Measurements from ENCODE around the gene IGLL1.
"Not testable (repeated sequence)": the region's sequence is repeated elsewhere in the genome, so short reads cannot be mapped to it uniquely, and the experiment has no call there.

IGLL1 gene

DNA sequence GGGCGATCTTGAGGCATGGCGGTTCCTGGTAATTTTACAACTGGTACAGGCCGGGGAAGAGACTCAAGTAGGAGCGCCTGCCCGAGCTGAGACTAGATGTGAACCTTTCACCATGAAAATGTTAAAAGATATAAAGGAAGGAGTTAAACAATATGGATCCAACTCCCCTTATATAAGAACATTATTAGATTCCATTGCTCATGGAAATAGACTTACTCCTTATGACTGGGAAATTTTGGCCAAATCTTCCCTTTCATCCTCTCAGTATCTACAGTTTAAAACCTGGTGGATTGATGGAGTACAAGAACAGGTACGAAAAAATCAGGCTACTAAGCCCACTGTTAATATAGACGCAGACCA is 40.3 kb downstream of the IGLL1 start:
- not testable (repeated sequence) for DNase-seq (ENCODE audit: low read depth)

DNA sequence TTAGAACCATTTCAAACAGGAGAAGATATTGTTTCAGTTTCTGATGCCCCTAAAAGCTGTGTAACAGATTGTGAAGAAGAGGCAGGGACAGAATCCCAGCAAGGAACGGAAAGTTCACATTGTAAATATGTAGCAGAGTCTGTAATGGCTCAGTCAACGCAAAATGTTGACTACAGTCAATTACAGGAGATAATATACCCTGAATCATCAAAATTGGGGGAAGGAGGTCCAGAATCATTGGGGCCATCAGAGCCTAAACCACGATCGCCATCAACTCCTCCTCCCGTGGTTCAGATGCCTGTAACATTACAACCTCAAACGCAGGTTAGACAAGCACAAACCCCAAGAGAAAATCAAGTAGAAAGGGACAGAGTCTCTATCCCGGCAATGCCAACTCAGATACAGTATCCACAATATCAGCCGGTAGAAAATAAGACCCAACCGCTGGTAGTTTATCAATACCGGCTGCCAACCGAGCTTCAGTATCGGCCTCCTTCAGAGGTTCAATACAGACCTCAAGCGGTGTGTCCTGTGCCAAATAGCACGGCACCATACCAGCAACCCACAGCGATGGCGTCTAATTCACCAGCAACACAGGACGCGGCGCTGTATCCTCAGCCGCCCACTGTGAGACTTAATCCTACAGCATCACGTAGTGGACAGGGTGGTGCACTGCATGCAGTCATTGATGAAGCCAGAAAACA is 40.8 kb downstream of the IGLL1 start:
- DNase-seq (ENCODE audit: low read depth): peak; percentile 81

DNA sequence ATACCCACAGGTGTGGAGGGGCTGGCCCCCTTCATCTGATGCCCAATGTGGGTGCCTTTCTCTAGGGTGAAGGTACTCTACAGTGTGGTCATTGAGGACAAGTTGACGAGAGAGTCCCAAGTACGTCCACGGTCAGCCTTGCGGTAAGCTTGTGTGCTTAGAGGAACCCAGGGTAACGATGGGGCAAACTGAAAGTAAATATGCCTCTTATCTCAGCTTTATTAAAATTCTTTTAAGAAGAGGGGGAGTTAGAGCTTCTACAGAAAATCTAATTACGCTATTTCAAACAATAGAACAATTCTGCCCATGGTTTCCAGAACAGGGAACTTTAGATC is 41.4 kb downstream of the IGLL1 start:
- DNase-seq (ENCODE audit: low read depth): not testable (repeated sequence)

- not testable (repeated sequence) for DNase-seq (ENCODE audit: low read depth)
These were observed 42.0 kb downstream of the IGLL1 start for GRCh38 chr22:23537830-23538695.

DNA sequence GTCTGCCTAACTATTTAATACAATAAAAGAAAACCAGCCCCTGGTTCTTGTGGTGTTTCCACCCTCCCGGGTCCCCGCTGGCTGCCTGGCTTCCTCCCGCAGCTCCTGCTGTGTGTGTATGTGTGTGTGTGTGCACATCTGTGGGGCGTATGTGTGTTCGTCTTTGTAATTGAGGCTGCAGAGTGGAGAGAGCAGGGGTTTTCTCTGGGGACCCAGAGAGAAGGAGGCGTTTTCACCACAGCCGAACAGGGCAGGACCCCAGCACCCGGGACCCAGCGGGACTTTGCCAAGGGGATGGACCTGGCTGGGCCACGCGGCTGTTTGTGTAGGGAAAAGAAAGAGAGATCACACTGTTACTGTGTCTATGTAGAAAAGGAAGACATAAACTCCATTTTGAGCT is 42.7 kb downstream of the IGLL1 start:
- no peak for DNase-seq (ENCODE audit: low read depth)

DNA sequence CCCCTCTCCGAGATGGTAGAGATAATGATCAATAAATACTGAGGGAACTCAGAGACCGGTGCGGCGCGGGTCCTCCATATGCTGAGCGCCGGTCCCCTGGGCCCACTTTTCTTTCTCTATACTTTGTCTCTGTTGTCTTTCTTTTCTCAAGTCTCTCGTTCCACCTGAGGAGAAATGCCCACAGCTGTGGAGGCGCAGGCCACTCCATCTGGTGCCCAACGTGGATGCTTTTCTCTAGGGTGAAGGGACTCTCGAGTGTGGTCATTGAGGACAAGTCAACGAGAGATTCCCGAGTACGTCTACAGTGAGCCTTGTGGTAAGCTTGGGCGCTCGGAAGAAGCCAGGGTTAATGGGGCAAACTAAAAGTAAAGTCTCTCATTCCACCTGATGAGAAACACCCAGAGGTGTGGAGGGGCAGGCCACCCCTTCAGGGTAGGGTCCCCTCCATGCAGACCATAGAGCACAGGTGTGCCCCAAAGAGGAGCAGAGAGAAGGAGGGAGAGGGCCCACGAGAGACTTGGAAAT is 43.2 kb downstream of the IGLL1 start:
- DNase-seq (ENCODE audit: low read depth): no peak

GRCh38 chr22:23535790-23536661 is 44.1 kb downstream of the IGLL1 start:
- not testable (repeated sequence) for DNase-seq (ENCODE audit: low read depth)

GRCh38 chr22:23534851-23535717 is 45.0 kb downstream of the IGLL1 start:
- no peak for DNase-seq (ENCODE audit: low read depth)

DNA sequence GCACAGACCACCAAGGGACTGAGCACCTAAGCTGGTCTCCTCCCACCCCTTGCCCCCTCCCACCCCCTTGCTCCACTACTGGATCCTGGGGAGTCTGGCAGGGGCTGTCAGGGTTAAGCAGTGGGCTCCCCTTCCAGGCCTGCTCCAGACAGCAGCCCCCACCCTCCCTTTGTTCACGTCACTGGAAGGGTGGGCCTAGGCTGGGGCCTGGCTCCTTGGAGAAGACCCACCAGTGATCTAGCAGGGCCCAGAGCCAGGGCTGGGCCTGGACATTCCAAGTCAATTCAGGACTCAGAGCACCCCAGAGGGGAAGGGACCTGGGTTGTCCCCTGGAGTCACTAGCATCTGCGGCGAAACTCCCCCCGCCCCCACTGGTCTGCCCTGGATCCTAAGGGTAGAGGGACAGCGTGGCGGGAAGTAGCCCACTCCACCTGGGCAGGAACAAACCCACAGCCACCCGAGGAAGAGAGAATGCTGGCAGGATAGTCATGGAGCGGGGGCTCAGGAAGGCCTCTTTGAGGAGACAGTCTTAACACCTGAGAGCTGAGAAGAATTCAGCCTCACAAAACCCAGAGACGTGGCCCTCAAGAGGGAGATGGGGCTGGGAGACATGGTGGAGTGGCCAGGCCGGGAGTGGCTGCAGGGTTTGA is 45.8 kb downstream of the IGLL1 start:
- DNase-seq (ENCODE audit: low read depth): no peak

GRCh38 chr22:23533771-23534191 is 46.3 kb downstream of the IGLL1 start:
- DNase-seq (ENCODE audit: low read depth): no peak

DNA sequence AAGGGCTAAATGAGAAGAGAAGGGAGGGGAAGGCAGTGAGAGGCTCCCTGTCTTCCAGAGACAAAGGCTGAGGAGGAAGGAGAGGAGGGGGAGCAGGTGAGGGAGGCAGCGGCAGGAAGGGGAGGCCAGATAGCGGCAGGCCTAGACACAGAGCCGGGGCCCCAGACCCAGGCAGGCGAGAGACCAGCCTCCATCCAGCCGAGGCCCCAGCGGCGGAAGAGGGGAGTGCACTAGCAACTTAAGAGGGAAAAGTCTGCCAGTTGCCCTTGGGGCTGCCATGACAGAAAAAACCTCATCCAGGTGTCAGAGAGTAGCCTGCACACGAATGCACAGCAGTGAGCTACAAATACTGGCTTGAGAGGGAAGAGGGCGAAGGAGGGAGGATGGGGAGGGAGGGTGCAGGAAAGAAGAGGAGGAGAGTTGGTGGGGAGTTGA is 46.7 kb downstream of the IGLL1 start:
- DNase-seq (ENCODE audit: low read depth): peak; percentile 17

DNA sequence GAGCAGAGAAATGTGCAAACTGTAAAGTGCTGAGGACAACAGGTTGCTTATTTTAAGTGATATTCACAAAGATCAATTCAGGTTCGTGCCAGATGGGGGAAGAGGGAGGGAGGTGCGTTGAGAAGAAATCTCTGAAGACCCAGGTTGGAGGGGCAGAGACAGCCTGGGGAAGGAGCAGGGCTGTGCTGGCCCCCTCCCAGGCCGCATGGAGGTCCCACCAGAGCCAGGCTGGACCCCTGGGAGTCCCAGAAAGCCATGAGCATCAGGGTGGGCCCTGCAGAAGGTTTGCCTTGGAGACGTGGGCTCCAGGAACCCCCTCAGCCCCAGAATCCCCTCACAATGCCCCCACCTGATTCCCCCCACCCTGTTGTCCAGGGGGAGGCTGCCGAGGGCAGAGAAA is 47.4 kb downstream of the IGLL1 start:
- no peak for DNase-seq (ENCODE audit: low read depth)

- no peak for DNase-seq (ENCODE audit: low read depth)
These were observed 48.0 kb downstream of the IGLL1 start for GRCh38 chr22:23531966-23532705.

DNA sequence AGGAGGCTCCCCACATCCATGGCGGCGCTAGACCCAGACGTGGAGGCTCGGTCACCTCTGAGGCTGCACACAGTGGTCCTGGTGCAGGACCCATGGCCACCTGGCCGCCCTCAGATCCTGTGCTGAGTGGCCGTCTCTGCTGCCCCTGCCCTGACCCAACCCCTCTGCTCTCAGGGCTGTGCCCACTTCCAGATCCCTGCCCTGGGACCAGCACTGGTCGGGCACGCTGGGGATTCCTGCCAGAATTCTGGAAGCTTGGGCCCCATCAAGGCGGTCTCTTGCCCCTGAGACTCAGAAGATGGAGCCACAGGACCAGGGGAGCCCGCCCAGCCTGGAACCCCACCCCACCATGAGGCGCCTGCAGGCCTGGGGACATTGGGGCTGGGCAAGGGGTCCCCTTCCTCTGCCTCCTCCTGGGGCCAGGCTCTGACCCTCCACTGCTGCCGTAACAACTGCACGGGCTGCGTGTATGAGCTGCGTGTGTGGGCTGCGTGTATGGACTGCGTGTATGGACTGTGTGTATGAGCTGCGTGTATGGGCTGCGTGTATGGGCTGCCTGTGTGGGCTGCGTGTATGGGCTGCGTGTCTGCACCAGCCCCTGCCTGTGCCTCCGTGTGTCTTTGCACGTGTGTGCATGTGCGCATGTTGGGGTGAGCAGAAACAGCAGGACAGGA is 48.7 kb downstream of the IGLL1 start:
- no peak for DNase-seq (ENCODE audit: low read depth)

GRCh38 chr22:23530766-23531282 is 49.3 kb downstream of the IGLL1 start:
- DNase-seq (ENCODE audit: low read depth): no peak

DNA sequence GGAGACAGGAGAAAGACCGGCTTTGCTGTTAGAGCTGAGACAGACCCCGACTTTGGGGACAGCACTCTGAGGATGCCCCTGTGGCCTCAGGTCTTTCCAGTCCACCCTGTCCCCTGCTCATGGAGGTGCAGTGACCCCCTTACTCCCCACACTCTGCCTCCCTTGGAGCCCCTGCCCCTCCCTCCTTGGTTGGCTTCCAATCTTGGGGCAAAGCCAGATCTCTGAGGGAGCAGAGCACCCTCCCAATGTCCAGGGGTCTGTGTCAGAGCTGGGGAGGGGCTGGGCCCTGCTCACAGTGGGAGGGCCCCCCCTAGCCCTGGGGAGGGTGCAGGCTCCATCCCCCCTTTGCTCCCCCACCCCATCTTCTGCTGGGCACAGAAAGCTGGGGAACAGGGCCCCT is 50.0 kb downstream of the IGLL1 start:
- DNase-seq (ENCODE audit: low read depth): no peak

DNA sequence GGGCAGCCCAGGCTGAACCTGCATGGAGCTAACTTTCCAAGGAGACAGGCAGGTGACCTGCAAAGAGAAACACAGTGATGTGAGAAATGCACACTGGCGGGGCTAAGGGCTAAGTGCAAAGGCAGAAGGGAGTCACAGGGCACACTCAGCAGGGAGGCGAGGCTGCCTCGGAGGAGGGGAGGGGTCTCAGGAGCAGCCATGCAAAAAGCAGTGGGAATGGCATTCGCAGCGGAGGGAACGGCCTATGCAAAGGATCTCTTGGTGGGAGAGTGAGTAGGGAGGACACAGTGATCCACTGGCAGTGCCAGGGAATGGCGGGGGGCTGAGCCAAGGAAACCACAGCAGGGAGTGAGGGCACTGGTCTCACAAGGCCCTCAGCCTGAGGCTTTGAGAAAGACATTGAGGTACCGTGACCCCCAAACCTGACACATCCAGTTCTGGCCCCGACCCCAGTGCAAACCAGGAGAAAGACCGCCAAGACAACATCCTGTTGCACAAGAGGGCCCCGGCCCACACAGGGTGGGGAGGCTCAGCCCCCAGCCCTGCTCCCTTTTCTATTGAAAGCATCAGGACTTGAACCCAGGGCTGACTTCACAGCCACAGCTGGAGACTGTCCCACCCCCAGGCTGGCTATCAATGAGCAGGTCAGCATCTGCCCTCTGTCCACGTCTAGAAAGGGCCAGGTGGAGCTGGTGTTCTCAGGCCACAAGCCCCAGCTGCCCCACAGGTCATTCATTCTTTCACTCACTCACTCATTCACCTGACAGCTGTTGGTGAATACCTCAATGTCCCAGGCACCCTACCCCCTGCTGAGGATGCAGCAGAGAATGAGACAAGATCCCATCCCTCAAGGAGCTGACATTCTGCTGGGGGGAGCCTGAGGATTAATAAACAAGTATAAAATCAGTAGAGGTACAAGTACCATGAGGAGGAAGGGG is 50.7 kb downstream of the IGLL1 start:
- no peak for DNase-seq (ENCODE audit: low read depth)

All from ELR (cell line).